Smooth muscle cell (in vitro differentiated cells): ENCODE measurements around the gene HMGN4. TPM values are rescaled to one million over a fixed set of nuclear protein-coding genes. Genes with fewer than 3 reads are reported as not detected.

Source experiments
- DNase-seq: peaks from one replicate; lab custom pipeline; 2025; ENCODE audit not compliant: unreplicated experiment; lab: John Stamatoyannopoulos, UW
- H2AFZ ChIP-seq: fragments of 200-600 bp; sonication (generic); 2 replicates; pipeline ENCODE4 v1.6.0; 2016; ENCODE audit warnings: antibody characterized with exemption, low read depth, mild to moderate bottlenecking
- H3F3A ChIP-seq: fragments of 200-600 bp; sonication (generic); 2 replicates; pipeline ENCODE4 v1.6.0; 2017; ENCODE audit warnings: antibody characterized with exemption, low read depth
- H3K27ac ChIP-seq: fragments of 200-600 bp; sonication (generic); 2 replicates; pipeline ENCODE4 v1.5.1; 2016; ENCODE audit warnings: low read depth, mild to moderate bottlenecking
- H3K27me3 ChIP-seq: fragments of 200-600 bp; sonication (generic); 2 replicates; pipeline ENCODE4 v1.6.1; 2016; ENCODE audit warnings: low read depth, mild to moderate bottlenecking
- H3K36me3 ChIP-seq: fragments of 200-600 bp; sonication (generic); 2 replicates; pipeline ENCODE4 v1.5.1; 2016; ENCODE audit warnings: low read depth
- H3K4me1 ChIP-seq: fragments of 200-600 bp; sonication (generic); 2 replicates; pipeline ENCODE4 v1.5.1; 2016; ENCODE audit warnings: low read depth
- H3K4me2 ChIP-seq: fragments of 200-600 bp; sonication (generic); 2 replicates; pipeline ENCODE4 v1.6.0; 2016; ENCODE audit warnings: mild to moderate bottlenecking
- H3K4me3 ChIP-seq: fragments of 200-600 bp; sonication (generic); 2 replicates; pipeline ENCODE4 v1.5.1; 2016; ENCODE audit warnings: mild to moderate bottlenecking
- H3K79me2 ChIP-seq: fragments of 200-600 bp; sonication (generic); 2 replicates; pipeline ENCODE4 v1.6.0; 2016; ENCODE audit warnings: low read depth, mild to moderate bottlenecking
- H3K9ac ChIP-seq: fragments of 200-600 bp; sonication (generic); 2 replicates; pipeline ENCODE4 v1.6.0; 2016; ENCODE audit warnings: low read depth
- H3K9me3 ChIP-seq: fragments of 200-600 bp; sonication (generic); replicated peaks from 2 replicates; pipeline ENCODE4 v1.5.1; 2016; ENCODE audit warnings: low read depth
- H4K20me1 ChIP-seq: fragments of 200-600 bp; sonication (generic); 2 replicates; pipeline ENCODE4 v1.6.0; 2016; ENCODE audit warnings: low read depth
- CTCF ChIP-seq: fragments of 200-600 bp; sonication (generic); IDR thresholded peaks from 2 replicates; pipeline ENCODE4 v1.5.1; 2017; ENCODE audit warnings: borderline replicate concordance, mild to moderate bottlenecking, antibody characterized with exemption; ENCODE audit not compliant: insufficient read depth, poor library complexity, severe bottlenecking
- WGBS: methylation state at CpG from one replicate; pipeline ENCODE4 v1.1.7; 2016; ENCODE audit warnings: low lambda C conversion rate; 5-methylcytosine and 5-hydroxymethylcytosine counted together
- polyA plus RNA-seq: library from polyadenylated mRNA; unstranded; fragments of >200 nt; fragmentation: Nextera tagmentation; extraction: Ambion mirVana; gene quantifications from 2 replicates; pipeline ENCODE4 v1.2.1, GENCODE V29; 2016
- total RNA-seq: library from RNA; depleted of rRNA; stranded (reverse); fragments of >200 nt; gene quantifications from 2 replicates; pipeline ENCODE4 v1.2.3, GENCODE V29; 2014

Gene HMGN4
- total and polyA plus RNA-seq, 2 experiments from 2014 or later = 39.4 to 53.6 TPM

- 2% methylated on average over 28 of the region's 28 CpGs for WGBS
- no peaks in the 10 kb centered on the region for H3K9me3 ChIP-seq
These were observed 5.3 kb upstream of the HMGN4 start for GRCh38 chr6:26532699-26533531.

GRCh38 chr6:26533532-26533931, 4.6 kb upstream of the HMGN4 start:
- H3K36me3 ChIP-seq = no peaks in the 10 kb centered on the region
- no peaks in the 10 kb centered on the region for H4K20me1 ChIP-seq
- H3K79me2 ChIP-seq = peaks cover under 1% of the 10 kb centered on the region
- peak overlapping the region; percentile 41 for H3K27ac ChIP-seq
- TF ChIP-seq CTCF = no peak
- H3K27me3 ChIP-seq = no peaks in the 10 kb centered on the region
- WGBS = 3% methylated on average over 1 of the region's 1 CpG
- H3K9ac ChIP-seq = peak overlapping the region; percentile 66
- no peaks in the 10 kb centered on the region for H3K9me3 ChIP-seq
- H3K4me3 ChIP-seq = peak overlapping the region; percentile 77
- peak overlapping the region; percentile 68 for H2AFZ ChIP-seq
- no peak for DNase-seq
- peaks cover 11% of the 10 kb centered on the region for H3K4me1 ChIP-seq
- H3K4me2 ChIP-seq = peak overlapping the region; percentile 83
- peaks cover 9% of the 10 kb centered on the region for H3F3A ChIP-seq

More at GRCh38 chr6:26532699-26533531, 5.3 kb upstream of the HMGN4 start:
- H3K9ac ChIP-seq = peak overlapping the region; percentile 66
- peaks cover 11% of the 10 kb centered on the region for H3K4me1 ChIP-seq
- H3K79me2 ChIP-seq = no peaks in the 10 kb centered on the region
- H3K36me3 ChIP-seq = no peaks in the 10 kb centered on the region
- H3K27me3 ChIP-seq = no peaks in the 10 kb centered on the region
- peak overlapping the region; percentile 41 for H3K27ac ChIP-seq
- no peaks in the 10 kb centered on the region for H4K20me1 ChIP-seq
- no peak for TF ChIP-seq CTCF
- H2AFZ ChIP-seq = peak overlapping the region; percentile 68
- peak overlapping the region; percentile 83 for H3K4me2 ChIP-seq
- peak overlapping the region; percentile 77 for H3K4me3 ChIP-seq
- DNase-seq = peak; percentile 81
- peaks cover 9% of the 10 kb centered on the region for H3F3A ChIP-seq

GRCh38 chr6:26534681-26535465, 3.3 kb upstream of the HMGN4 start:
- no peak overlapping the region for H2AFZ ChIP-seq
- 93% methylated on average over 6 of the region's 6 CpGs for WGBS

More at GRCh38 chr6:26534681-26535465, 3.3 kb upstream of the HMGN4 start:
- DNase-seq = no peak
- TF ChIP-seq CTCF = no peak
- Histone ChIP-seq H3K36me3 (no peaks in the 10 kb centered on the region), H3K4me3 (no peak overlapping the region), H3K4me2 (no peak overlapping the region), H4K20me1 (no peaks in the 10 kb centered on the region), H3F3A (peaks cover 9% of the 10 kb centered on the region), H3K27ac (no peak overlapping the region), H3K9me3 (no peaks in the 10 kb centered on the region), H3K27me3 (no peaks in the 10 kb centered on the region), H3K79me2 (peaks cover 14% of the 10 kb centered on the region), H3K4me1 (peaks cover 15% of the 10 kb centered on the region), H3K9ac (no peak overlapping the region)
